ENCODE data around the gene CYP4B1. TPM values are rescaled to one million over a fixed set of nuclear protein-coding genes. Genes with fewer than 3 reads are reported as not detected.

The CYP4B1 gene
- total RNA-seq, 1 donor from 2014 or later, result 74.4 TPM

- peaks cover 14% of the 10 kb centered on the region for H3K9me3 ChIP-seq
- DNase-seq (ENCODE audit: extremely low spot score in 2 of 2), result no peak
- no peaks in the 10 kb centered on the region for H3K36me3 ChIP-seq
- H3K4me3 ChIP-seq, result no peak overlapping the region
- intact Hi-C loops (cut with DNase I), result no loop called here
- no peak overlapping the region for H3K27ac ChIP-seq
- TF ChIP-seq CTCF (IDR thresholded peaks at IDR 0.05) (no peak), POLR2AphosphoS5 (IDR thresholded peaks at IDR 0.05; ENCODE audit: insufficient read depth in 1 of 2, low read depth in 1 of 2) (no peak), POLR2A (IDR thresholded peaks at IDR 0.05) (no peak)
- H3K27me3 ChIP-seq, result no peaks in the 10 kb centered on the region
- H3K4me1 ChIP-seq, result no peaks in the 10 kb centered on the region
Observed at GRCh38 chr1:46862348-46862747, 63.5 kb downstream of the CYP4B1 start.

Other genes with a start within 250 kb of the CYP4B1 start
- gene KNCN, start 247.4 kb upstream of the CYP4B1 start, total RNA-seq, result not detected
- gene MKNK1, start 194.8 kb upstream of the CYP4B1 start, total RNA-seq, result 55.5 TPM
- 33.9 TPM for gene MOB3C, start 182.2 kb upstream of the CYP4B1 start, total RNA-seq
- 37.1 TPM for gene ATPAF1, start 130.7 kb upstream of the CYP4B1 start, total RNA-seq
- not detected for gene TEX38, start 127.2 kb upstream of the CYP4B1 start, total RNA-seq
- gene EFCAB14, start 79.9 kb upstream of the CYP4B1 start, total RNA-seq, result 67.3 TPM
- gene CYP4A11, start 142.4 kb downstream of the CYP4B1 start, total RNA-seq, result not detected
- gene CYP4X1, start 224.6 kb downstream of the CYP4B1 start, total RNA-seq, result 17.9 TPM